ENCODE measurements around the gene IFI27L2. TPM values are rescaled to one million over a fixed set of nuclear protein-coding genes. Genes with fewer than 3 reads are reported as not detected.

IFI27L2 gene
- total and polyA plus RNA-seq, 2 experiments from 2014 or later, result 23.4 to 38.5 TPM

GRCh38 chr14:94152676-94153075 lies 23.3 kb upstream of the IFI27L2 start:
- H3K27ac ChIP-seq (ENCODE audit: low read depth), result no peak overlapping the region
- H4K20me1 ChIP-seq (replicated peaks; ENCODE audit: insufficient read depth), result no peaks in the 10 kb centered on the region
- H3K4me1 ChIP-seq (ENCODE audit: insufficient read depth), result no peaks in the 10 kb centered on the region
- no peaks in the 10 kb centered on the region for H3K4me1 Mint-ChIP-seq
- peaks cover 3% of the 10 kb centered on the region; the same call in 1 of the 2 replicates for H3K9me2 ChIP-seq (ENCODE audit: insufficient read depth)
- ATAC-seq (no peak), DNase-seq (ENCODE audit: low spot score) (no peak)
- H3K36me3 ChIP-seq (ENCODE audit: insufficient read depth), result peaks cover 4% of the 10 kb centered on the region; the same call in 1 of the 2 replicates
- peaks cover 5% of the 10 kb centered on the region; the same call in 2 of the 3 replicates for H3K36me3 Mint-ChIP-seq (ENCODE audit: low read depth)
- H3K27me3 Mint-ChIP-seq (ENCODE audit: insufficient read depth, low read depth, poor library complexity), result no peaks in the 10 kb centered on the region
- H3K4me3 Mint-ChIP-seq, result no peak overlapping the region
- H3K4me2 ChIP-seq, result no peak overlapping the region
- H3K4me3 ChIP-seq, result no peak overlapping the region
- TF ChIP-seq ETS1 (IDR thresholded peaks at IDR 0.05), result no peak
- no peak for TF ChIP-seq STAT1 (IDR thresholded peaks at IDR 0.05; ENCODE audit: unreplicated experiment)
- no peak for TF ChIP-seq ZNF331 (CRISPR knock-in tag; IDR thresholded peaks at IDR 0.05; ENCODE audit: low read depth)
- TF ChIP-seq EZH2phosphoT487 (IDR thresholded peaks at IDR 0.05; ENCODE audit: unreplicated experiment), result no peak
- no peak for TF ChIP-seq POLR2AphosphoS5 (IDR thresholded peaks at IDR 0.05; ENCODE audit: low read depth)
- TF ChIP-seq ZNF462 (CRISPR knock-in tag; IDR thresholded peaks at IDR 0.05), result no peak
- no peaks in the 10 kb centered on the region for H3K27me3 ChIP-seq (ENCODE audit: insufficient read depth)
- H3F3A ChIP-seq (replicated peaks; ENCODE audit: low read depth), result no peaks in the 10 kb centered on the region
- H3K27ac Mint-ChIP-seq, result no peak overlapping the region
- H2AFZ ChIP-seq, result no peak overlapping the region
- peaks cover 21% of the 10 kb centered on the region for H3K9me3 Mint-ChIP-seq
- H3K79me2 ChIP-seq (replicated peaks; ENCODE audit: insufficient read depth), result no peaks in the 10 kb centered on the region
